ENCODE measurements around the gene DNAJC16.

DNAJC16 gene

GRCh38 chr1:15550573-15550972 is 23.9 kb downstream of the DNAJC16 start:
- Histone ChIP-seq H3K36me3 (ENCODE audit: control insufficient read depth in 2 of 2, insufficient read depth in 1 of 2, low read length in 2 of 2) (peaks cover 15 to 44% of the 10 kb centered on the region in 2 experiments), H3K27ac (ENCODE audit: extremely low read depth, low read depth, low read length) (no peak overlapping the region), H3K9me3 (ENCODE audit: control insufficient read depth, insufficient read depth, low read depth, low read length) (no peaks in the 10 kb centered on the region), H3K4me3 (ENCODE audit: low read depth, low read length) (no peak overlapping the region), H3K4me1 (ENCODE audit: control insufficient read depth, insufficient read depth, low read length) (no peaks in the 10 kb centered on the region)
- no peak for TF ChIP-seq ZNF354C (tag by site-specific recombination; IDR thresholded peaks at IDR 0.05; ENCODE audit: borderline replicate concordance, low read depth)
- TF ChIP-seq ZSCAN30 (tag by site-specific recombination; IDR thresholded peaks at IDR 0.05): no peak
- 0 out of 2 replicates have a peak, but pooled peaks have one; percentile 9 for TF ChIP-seq PRDM1 (tag by site-specific recombination; IDR thresholded peaks at IDR 0.05)
- no peak for TF ChIP-seq ZNF48 (tag by site-specific recombination; IDR thresholded peaks at IDR 0.05)
- peak; percentile 42 for TF ChIP-seq ZNF335 (tag by site-specific recombination; conservative IDR thresholded peaks at IDR 0.05)
- TF ChIP-seq ZSCAN4 (tag by site-specific recombination; IDR thresholded peaks at IDR 0.05): no peak
- CTCF ChIA-PET: no interaction called here
- POLR2A ChIA-PET: no interaction called here

DNA sequence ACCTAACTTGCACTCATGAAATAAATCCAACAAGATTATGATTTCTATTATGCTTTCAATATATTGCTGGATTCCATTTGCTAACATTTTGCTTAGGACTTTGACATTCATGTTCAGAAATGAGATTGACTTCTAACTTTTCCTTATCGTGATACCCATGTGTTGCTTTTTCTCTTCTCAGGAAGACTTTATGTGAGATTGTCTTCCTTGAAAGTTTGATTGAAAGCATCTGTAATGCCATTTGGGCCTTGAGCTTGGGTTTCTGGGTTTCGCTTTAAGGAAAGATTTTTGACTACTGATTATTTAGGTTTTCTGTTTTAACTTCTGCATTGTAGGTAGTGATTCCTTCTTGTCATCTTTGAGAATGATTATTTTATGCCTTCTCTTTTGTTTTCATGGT is 30.4 kb downstream of the DNAJC16 start:
- POLR2A ChIA-PET: no interaction called here
- Histone ChIP-seq H3K4me3 (ENCODE audit: low read depth, low read length) (no peak overlapping the region), H3K4me1 (ENCODE audit: control insufficient read depth, insufficient read depth, low read length) (no peaks in the 10 kb centered on the region), H3K9me3 (ENCODE audit: control insufficient read depth, insufficient read depth, low read depth, low read length) (no peaks in the 10 kb centered on the region), H3K36me3 (ENCODE audit: control insufficient read depth in 2 of 2, insufficient read depth in 1 of 2, low read length in 2 of 2) (peaks cover 23 to 41% of the 10 kb centered on the region in 2 experiments), H3K27ac (ENCODE audit: extremely low read depth, low read depth, low read length) (no peak overlapping the region)
- TF ChIP-seq ZNF76 (tag by site-specific recombination; IDR thresholded peaks at IDR 0.05; ENCODE audit: borderline replicate concordance, low read depth) (no peak), ZSCAN23 (tag by site-specific recombination; IDR thresholded peaks at IDR 0.05) (no peak), MZF1 (tag by site-specific recombination; IDR thresholded peaks at IDR 0.05; ENCODE audit: borderline replicate concordance) (no peak), GLIS1 (tag by site-specific recombination; IDR thresholded peaks at IDR 0.05) (no peak), ZNF394 (tag by site-specific recombination; IDR thresholded peaks at IDR 0.05; ENCODE audit: borderline replicate concordance) (no peak), ZNF292 (tag by site-specific recombination; IDR thresholded peaks at IDR 0.05; ENCODE audit: borderline replicate concordance, low read depth) (no peak), ZNF544 (tag by site-specific recombination; IDR thresholded peaks at IDR 0.05) (no peak), ZNF692 (tag by site-specific recombination; IDR thresholded peaks at IDR 0.05) (no peak), GLI2 (tag by site-specific recombination; IDR thresholded peaks at IDR 0.05; ENCODE audit: borderline replicate concordance, low read depth) (no peak), ZSCAN30 (tag by site-specific recombination; IDR thresholded peaks at IDR 0.05) (no peak), ZNF140 (tag by site-specific recombination; IDR thresholded peaks at IDR 0.05) (no peak), HIC1 (tag by site-specific recombination; IDR thresholded peaks at IDR 0.05) (no peak), BCL11B (tag by site-specific recombination; IDR thresholded peaks at IDR 0.05; ENCODE audit: low read depth) (no peak), ZNF558 (tag by site-specific recombination; IDR thresholded peaks at IDR 0.05) (no peak), ZNF37A (tag by site-specific recombination; IDR thresholded peaks at IDR 0.05) (no peak), ZNF155 (tag by site-specific recombination; IDR thresholded peaks at IDR 0.05) (no peak), ZNF214 (tag by site-specific recombination; IDR thresholded peaks at IDR 0.05; ENCODE audit: borderline replicate concordance) (no peak)
- TF ChIP-seq, protein P1, sequence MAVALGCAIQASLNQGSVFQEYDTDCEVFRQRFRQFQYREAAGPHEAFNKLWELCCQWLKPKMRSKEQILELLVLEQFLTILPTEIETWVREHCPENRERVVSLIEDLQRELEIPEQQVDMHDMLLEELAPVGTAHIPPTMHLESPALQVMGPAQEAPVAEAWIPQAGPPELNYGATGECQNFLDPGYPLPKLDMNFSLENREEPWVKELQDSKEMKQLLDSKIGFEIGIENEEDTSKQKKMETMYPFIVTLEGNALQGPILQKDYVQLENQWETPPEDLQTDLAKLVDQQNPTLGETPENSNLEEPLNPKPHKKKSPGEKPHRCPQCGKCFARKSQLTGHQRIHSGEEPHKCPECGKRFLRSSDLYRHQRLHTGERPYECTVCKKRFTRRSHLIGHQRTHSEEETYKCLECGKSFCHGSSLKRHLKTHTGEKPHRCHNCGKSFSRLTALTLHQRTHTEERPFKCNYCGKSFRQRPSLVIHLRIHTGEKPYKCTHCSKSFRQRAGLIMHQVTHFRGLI (tag by site-specific recombination; IDR thresholded peaks at IDR 0.05): no peak
- TF ChIP-seq, protein P2, sequence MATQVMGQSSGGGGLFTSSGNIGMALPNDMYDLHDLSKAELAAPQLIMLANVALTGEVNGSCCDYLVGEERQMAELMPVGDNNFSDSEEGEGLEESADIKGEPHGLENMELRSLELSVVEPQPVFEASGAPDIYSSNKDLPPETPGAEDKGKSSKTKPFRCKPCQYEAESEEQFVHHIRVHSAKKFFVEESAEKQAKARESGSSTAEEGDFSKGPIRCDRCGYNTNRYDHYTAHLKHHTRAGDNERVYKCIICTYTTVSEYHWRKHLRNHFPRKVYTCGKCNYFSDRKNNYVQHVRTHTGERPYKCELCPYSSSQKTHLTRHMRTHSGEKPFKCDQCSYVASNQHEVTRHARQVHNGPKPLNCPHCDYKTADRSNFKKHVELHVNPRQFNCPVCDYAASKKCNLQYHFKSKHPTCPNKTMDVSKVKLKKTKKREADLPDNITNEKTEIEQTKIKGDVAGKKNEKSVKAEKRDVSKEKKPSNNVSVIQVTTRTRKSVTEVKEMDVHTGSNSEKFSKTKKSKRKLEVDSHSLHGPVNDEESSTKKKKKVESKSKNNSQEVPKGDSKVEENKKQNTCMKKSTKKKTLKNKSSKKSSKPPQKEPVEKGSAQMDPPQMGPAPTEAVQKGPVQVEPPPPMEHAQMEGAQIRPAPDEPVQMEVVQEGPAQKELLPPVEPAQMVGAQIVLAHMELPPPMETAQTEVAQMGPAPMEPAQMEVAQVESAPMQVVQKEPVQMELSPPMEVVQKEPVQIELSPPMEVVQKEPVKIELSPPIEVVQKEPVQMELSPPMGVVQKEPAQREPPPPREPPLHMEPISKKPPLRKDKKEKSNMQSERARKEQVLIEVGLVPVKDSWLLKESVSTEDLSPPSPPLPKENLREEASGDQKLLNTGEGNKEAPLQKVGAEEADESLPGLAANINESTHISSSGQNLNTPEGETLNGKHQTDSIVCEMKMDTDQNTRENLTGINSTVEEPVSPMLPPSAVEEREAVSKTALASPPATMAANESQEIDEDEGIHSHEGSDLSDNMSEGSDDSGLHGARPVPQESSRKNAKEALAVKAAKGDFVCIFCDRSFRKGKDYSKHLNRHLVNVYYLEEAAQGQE (tag by site-specific recombination; IDR thresholded peaks at IDR 0.05): no peak
- CTCF ChIA-PET: interaction anchor here (0.6 kb wide), 1 partner anchor 85 kb away, joined by 3 read pairs; no protein-coding TSS in a partner anchor
